HG02763 (cell line): ENCODE results near the gene TARDBP.
"Not testable (repeated sequence)": the region's sequence is repeated elsewhere in the genome, so short reads cannot be mapped to it uniquely, and the experiment has no call there.

Experiments used
- ATAC-seq: cut with Tn5 transposase; IDR thresholded peaks from one replicate; pipeline ENCODE4 v1.9.1; 2021; ENCODE audit warnings: mild to moderate bottlenecking, moderate library complexity; ENCODE audit not compliant: unreplicated experiment

TARDBP gene

GRCh38 chr1:11059155-11059967 is 46.9 kb downstream of the TARDBP start:
- peak; percentile 29 for ATAC-seq

DNA sequence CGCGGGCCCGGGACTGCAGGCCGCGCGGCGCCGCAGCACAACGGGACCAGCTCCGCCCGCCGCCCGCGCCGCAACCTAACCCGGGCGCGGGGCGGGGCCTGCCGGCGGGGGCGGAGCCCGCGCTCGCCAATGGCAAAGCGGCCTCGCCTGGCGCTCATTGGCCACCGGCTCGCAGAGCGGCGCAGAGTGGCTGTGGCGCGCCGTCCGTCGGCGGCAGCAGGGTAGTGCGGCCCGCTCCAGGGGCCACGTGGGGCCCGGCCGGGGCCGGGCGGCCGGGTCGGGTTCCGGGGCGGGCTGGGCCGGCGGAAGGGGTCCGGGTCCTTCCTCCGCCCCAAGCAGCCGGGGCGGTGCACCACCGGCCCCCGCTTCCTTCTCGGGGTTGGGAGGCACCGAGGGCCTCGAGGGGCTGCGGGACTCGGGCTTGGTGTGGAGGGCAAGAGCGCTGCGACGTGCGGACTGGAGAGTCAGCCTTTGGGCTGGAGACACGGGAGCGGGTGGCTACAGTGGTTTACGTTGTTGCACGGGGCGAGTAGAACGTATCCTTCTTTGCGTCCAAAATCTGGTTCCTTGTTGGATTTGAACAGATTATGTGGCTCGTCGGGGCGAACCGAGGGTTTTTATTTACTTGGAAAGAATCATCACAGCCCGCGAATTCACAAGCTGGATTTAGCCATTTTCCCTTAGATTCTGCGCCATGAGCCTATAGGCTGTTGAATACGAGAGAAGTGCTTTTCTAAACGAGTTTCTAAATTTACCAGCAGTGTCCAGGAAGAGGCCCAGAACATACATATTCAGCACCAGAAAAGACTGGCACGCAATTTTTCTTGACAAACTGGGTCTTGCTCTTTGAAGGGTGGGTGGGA is 47.7 kb downstream of the TARDBP start, which contains the start of gene SRM:
Gene SRM, minus strand, starts transcription at position 51 of the 863 bp plus-strand sequence. CDS start 75 bp downstream, outside the sequence.
- peak; percentile 89 for ATAC-seq

DNA sequence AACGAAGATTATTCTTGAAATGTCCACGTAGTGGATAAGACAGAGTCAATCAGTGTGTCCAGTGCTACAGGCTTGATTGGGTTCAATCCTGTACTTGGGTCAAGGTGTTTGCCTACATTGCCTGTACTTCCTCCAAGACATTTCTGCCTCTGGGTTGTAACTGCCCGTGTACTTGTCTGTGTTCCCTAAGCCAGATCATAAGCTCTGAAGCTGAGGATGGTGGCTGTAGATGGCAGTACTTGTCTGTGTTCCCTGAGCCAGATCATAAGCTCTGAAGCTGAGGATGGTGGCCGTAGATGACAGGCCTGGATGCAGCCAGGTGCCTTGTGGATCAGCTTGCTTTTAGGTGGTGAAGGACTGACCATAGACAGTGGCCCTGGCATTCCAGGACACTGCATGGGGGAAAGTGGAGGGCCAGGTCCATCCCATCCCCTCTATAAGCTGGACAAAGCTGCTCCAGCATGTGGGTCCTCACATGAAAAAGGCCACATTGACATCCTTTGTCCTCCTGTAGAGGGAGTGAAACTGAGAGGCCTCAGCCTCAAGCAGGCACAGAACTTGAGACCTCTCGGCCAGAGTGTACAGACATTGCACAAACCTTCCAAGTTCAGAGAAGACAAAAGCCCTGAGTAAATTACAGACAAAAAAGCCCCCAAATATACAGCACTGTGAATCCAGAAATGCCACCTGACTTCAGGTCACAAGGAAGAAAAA is 49.4 kb downstream of the TARDBP start:
- ATAC-seq = no peak

DNA sequence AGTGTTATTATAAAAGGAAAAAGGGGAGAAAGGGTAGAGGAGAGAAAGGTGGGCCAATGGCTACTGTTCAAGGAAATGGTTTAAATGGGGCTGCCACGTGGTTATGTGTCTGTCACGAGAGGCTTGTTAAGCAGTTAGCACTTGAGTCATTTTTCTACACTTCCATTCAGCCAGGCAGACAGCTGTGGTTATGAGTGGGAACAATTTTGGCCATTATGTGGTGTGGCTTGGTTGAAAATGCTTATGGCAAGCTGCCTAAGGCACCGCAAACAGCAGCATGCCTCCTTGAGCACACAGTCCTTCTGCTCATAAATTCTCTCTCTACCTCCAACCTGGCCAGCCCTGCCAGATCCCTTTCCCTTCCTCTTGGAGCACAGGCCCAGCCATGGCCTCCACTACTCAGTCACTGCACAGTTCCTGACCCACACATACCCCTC is 50.5 kb downstream of the TARDBP start:
- ATAC-seq = no peak

DNA sequence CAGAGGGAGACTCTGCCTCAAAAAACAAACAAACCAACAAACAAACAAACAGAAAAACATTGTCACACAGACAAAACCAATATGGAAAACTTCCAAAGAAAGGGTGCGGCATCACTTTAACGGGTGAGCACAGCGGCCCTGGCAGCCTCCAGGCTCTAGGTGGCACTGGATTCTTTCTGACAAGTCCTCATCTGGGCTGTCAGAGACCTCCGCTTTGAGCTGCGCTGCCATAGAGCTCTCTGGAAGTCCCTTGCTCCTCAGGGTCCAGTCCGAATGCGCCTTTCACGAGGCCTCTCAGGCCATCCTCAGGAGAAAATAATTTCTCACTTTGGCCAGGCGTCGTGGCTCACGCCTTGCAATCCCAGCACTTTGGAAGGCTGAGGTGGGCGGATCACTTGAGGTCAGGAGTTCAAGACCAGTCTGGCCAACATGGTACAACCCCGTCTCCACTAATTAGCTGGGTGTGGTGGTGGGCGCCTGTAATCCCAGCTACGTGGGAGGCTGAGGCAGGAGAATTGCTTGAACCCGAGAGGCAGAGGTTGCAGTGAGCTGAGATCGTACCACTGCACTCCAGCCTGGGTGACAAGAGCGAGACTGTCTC is 51.6 kb downstream of the TARDBP start:
- ATAC-seq = not testable (repeated sequence)

GRCh38 chr1:11064942-11065341 is 52.5 kb downstream of the TARDBP start:
- ATAC-seq = no peak

DNA sequence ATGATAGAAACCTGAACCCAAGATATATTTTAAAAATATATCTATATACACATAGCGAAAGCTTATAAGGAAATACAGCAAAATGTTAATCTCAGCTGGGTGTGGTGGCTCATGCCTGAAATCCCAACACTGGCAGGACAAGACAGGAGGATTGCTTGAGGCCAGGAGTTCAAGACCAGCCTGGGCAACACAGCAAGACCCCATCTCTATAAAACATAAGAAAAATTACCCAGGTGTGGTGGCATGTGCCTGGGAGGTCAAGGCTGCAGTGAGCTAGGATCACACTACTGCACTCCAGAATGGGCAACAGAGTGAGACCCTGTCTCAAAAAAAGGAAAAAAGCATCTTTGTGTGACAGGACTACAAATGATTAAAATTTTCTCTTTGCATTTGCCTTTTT is 53.3 kb downstream of the TARDBP start:
- no peak for ATAC-seq

DNA sequence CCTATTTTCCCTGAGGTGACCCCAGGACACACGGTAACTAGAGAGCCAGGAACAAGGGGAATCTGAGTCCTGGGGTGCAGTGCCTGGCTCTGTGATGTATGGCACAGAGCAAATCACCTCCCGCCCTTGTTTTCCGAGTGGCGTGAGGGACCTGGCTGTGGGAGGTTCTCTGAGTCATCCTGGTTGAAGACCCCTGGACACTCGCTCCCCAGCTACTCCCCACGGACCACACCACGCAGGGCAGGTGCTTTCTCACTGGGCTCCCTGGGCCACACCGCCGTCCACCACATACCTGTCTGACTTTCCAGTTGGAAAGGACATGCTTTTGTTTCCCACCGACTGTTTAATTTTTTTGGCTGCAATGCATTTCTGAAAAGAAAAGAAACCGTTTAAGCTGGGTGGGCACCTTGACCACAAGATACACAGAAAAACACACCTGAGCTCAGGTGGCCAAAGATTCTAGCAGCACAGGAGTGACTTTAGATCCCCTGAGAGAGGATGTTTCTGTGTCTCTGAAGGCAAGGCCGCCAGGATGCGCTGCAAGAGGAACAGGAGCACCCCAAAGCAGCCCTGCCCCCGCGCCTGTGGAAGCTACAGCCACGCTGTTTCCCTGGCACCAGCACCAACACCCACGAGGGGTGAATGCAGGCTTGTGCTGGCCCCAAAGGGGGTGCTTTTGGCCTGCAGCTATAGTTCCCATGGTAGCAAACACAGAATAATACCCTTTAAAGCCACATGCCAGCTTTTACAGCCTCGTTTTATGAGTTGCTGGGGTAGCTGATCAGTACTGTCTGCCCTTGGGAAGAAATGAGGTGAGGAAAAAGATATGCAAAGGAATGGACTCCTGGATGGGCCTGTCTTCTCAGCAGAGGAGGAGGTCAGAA is 55.5 kb downstream of the TARDBP start:
- no peak for ATAC-seq

- ATAC-seq = no peak
These were observed 56.4 kb downstream of the TARDBP start for GRCh38 chr1:11068600-11069473.

DNA sequence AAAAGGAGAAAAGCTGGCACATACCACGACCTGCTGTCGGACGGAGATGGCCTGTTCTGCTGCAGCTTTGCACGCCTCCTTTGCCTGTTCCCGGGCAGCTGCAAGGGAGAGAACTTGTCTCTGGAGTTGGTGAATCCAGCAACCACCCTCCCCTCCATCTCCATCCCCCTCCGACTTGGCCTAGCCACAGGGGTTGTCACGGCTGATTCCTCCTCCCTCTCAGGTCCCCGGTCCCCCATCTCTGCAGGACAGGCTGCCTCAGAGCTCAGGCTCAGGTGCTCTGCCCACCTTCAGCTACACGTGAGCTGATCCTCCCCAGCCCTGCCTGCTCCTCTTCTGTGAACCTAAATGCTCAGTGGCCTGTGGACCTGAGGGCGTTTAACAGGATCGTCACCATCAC is 58.4 kb downstream of the TARDBP start:
- ATAC-seq = no peak

- no peak for ATAC-seq
These were observed 59.2 kb downstream of the TARDBP start for GRCh38 chr1:11071463-11072215.

DNA sequence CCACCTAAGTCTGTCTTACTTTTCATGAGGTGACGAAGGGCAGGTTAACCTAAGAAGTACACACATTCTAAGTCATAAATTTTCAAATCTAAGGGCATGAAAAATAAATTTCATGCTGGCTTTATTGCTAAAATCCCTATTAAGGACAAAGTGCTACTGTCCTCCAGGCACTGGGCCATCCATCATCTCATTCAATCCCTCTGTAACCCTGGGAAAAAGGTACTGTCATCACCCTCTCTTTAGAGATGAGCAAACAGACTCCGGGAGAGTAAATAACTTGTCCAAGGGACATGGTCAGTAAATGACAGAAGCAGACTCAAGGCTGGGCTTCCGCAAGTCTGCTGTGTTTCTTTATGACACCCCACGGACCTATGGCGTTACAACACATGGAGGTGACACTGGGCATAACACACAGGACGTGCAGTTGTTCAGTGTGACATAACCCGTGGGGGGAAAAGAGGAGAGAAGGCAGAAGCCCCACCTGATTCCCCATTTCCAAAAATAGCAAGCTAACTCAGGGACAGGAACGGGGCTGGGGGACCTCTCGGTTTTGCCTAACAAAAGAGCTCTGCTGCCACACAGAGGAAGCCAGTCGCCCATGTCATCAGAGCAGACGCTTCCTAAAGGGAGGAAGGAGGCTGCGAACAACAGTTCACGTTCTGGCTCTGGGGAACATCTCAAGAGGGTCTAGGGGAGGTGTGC is 59.9 kb downstream of the TARDBP start:
- ATAC-seq = no peak

DNA sequence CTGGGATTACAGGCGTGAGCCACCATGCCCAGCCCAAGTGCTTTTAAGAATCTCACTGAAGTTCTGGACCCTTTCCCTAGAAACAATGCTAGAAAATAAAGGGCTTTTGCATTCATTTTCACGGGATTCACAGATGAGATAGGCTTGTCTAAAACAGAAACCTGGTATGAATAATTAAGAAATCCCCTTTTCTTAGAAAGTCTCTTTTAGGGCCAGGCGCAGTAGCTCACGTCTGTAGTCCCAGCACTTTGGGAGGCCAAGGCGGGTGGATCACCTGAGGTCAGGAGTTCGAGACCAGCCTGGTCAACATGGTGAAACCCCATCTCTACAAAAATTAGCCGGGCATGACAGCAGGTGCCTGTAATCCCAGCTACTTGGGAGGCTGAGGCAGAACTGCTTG is 60.9 kb downstream of the TARDBP start:
- ATAC-seq = not testable (repeated sequence)
